Thyroid gland (tissue), 4 donors: ENCODE measurements around the gene TGIF1.

ENCODE experiments used
- CTCF ChIP-seq, 6 experiments: fragments of 200-600 bp in 3 of 6; fragments of 450-650 bp in 3 of 6; sonication (generic) in 3 of 6; IDR thresholded peaks; one replicate each; pipeline ENCODE4 v1.5.1; 2016 to 2019; ENCODE audit warnings: antibody characterized with exemption in 6 of 6, mild to moderate bottlenecking in 2 of 6, inconsistent platforms in 1 of 6, moderate library complexity in 1 of 6
- POLR2A ChIP-seq, 2 donors: fragments of 450-650 bp; IDR thresholded peaks; one replicate each; pipeline ENCODE4 v1.6.1; 2017; ENCODE audit warnings: antibody characterized with exemption in 2 of 2, mild to moderate bottlenecking in 2 of 2, moderate library complexity in 1 of 2

- TF ChIP-seq CTCF (IDR thresholded peaks at IDR 0.05) (no peak), POLR2A (IDR thresholded peaks at IDR 0.05) (no peak)
Observed at GRCh38 chr18:3493501-3494244, 43.7 kb downstream of the TGIF1 start.
